GM19043 (cell line): ENCODE results near the gene INTS14.

Experiments used
- ATAC-seq: cut with Tn5 transposase; IDR thresholded peaks from one replicate; pipeline ENCODE4 v1.9.1; 2021; ENCODE audit warnings: low read depth; ENCODE audit not compliant: unreplicated experiment

INTS14 gene

DNA sequence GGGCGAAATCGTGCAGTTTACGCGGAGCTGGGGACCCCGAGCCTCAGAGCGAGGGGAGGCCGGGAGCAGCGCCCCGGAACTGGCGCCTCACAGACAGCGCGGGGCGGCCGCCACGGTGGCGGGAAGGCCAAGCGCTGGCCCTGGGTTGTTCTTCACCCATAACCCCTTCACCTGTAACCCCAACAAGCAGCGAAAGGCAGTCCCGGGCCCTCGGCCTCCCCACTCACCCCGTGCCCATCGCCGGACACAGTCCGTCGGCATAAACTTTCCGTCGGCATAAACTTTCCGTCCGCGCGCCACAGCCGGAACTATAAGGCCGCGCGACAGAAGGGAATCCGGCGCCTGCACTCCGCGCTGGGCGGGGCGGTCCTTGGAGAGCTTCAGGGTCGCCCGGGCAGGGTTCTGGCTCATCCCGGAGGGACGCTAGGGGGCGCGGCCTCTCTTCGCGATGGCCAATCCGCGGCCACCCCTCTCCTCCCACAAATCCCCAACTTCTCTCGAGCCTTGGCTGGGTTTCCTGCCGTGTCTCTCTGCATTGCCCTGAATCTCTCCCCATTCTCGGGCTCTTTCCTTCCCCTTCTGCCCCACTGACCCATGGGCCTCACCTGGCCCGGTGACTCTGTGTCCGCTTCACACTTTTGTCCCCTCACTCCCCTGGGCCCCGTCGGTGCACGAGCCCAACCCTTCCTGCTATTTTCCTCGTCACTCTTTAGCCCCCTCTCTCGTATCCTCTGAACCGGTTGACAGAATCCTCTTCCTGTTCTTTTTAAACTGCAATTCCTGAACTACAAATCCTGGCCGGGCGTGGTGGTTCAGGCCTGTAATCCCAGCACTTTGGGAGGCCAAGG lies at the start of gene INTS14:
INTS14 (minus strand) TSS at position 261 of the 848 bp plus-strand sequence. CDS start 3,751 bp downstream, outside the sequence.
- peak; percentile 90 for ATAC-seq

DNA sequence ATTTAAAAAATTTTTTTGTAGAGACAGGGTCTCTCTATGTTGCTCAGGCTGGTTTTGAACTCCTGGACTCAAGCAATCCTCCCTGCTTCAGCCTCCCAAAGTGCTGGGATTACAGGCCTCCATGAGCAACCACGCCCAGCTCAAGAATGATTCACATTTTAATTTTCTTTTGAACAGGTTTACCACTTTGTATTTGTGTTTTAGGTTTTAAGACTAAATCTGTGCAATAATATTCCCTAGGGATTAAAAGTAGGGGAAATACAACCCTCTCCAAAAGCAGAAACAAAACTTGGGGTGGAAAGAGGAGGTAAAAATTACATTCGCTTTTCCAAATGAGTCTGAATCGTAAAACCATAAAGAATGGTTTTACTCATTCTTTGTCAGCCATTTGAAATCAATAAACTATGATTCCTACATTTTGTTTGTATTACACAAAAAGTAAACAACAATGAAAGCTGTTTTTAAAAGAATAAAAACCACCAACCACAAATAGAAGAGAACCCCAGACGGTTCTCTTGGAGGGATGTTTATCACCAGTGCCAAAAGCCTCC lies 48.6 kb upstream of the INTS14 start:
- ATAC-seq: no peak

DNA sequence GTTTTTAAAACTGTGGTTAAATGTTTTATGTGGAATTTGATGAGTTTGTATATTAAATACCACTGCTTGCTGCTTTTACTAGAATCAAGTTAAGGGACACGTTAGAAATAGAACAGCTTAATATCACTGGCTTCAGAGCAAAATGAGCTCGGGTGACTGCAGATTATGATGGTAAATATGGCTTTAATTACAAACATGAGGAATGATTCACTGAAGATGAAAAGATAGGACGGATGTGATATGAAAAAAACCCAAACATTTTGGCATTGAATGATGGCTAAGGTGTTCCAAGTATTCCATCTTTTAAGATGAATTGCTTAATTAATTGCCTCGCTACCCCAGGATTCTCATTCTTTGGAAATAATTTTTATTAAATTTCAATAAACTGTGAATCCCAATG lies 44.5 kb upstream of the INTS14 start:
- no peak for ATAC-seq

DNA sequence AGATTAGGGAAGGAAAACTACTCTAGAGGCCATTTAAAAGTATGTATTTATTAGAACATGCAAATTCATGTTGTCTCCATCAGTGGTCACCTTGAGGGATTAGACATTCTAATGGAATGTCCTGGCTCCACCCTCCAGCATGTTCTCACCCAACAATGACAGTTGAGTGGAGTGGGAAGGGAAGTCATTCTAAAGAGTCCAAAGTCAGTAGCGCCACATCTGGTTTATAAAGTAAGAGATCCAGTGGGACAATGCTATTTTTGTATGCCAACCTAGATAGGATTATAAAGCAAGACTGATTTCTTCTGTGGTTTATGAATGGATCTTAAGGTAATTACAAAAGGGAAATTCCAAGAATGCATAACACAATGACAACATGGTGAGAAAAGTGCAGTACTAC lies 44.1 kb upstream of the INTS14 start:
- ATAC-seq: no peak

DNA sequence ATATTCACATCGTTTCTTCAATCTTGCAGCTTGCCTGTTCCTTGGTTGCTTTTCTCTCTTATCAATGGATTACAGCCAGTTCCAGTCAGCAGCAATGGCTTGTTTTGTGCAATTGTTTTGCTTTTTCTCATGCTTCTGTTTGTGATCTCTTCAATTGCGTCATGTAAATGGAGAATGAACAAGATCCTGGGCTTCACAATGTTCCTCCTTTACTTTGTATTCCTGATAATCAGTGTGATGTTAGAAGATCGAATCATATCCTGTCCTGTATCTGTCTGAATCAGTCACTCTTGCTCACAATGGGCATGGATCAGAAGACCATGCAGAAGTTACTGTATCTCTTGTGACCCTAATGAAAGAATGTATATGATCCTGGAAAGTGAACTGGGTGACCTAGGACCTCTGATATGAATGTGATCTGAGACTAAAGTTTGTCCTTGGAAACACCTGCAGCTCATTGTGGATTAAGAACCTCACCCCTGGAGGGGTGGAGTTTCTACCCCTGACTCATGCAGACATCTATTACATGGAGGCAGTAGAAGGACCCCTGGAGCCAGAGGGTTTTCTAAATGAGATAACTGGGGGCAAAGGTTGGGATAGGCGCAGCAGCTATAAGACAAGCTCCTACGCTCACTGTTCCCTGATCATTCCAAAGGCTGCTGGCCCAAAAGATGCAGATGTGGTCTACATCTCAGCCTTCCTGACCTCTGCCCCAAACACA lies 43.0 kb upstream of the INTS14 start:
- no peak for ATAC-seq

DNA sequence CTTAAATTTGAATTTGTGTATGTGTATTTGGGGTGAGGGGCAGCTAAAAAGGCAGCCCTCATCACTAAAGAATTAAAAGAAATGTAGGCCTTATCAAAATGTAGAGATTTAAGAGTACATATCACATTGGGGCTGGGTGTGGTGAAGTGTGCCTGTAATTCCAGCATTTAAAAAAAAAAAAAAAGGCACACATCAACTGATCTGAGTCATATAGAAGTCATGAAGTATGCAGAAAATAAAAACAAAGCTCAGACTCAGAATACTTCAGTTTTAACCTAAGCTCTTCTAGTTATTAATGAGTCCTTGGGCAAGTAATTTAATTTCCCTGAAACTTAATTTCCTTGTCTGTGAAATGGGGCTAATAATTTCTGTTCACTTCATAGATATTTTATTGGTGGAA lies 42.4 kb upstream of the INTS14 start:
- no peak for ATAC-seq

DNA sequence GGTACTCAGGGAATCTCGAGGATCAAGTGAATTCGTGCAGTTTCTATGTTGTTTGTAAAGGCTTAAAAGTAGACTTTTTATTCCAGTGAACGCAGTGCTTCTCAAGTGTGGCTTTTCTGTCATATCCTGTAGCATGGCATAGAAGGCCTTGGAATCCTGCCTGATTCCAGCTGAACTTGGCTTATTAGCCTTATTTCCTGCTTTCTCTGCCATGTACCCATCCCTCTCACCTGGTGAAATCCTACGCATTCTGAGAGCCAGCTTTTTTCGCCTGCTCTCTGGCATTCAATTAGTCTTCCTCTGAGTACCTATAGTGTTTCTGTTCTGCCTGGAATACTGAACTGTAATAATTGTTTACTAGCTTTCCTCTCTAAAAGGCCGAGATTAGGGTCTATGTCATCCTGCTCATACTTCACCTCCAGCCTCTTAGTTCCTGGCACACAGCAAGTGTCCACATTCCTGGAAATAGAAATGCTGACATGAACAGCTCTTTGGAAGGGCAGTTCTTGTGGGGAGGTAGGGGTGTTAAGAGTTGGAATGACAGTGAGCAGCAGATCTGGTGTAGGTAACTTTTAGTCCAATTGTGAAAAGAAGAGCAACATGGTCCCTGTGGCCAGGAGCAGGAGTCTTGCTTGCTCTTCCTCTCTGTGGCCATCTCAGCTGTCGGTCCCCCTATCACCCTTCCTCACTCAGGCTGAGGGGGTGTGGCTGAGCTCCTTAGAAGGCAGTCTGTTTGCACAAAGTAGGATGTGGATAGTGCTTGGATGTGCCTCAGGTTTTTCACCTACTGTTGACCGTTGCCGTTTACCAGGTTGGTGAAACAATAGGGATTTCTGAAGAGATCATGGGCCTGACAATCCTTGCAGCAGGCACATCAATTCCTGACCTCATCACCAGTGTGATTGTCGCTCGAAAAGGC lies 41.2 kb upstream of the INTS14 start:
- ATAC-seq: no peak

DNA sequence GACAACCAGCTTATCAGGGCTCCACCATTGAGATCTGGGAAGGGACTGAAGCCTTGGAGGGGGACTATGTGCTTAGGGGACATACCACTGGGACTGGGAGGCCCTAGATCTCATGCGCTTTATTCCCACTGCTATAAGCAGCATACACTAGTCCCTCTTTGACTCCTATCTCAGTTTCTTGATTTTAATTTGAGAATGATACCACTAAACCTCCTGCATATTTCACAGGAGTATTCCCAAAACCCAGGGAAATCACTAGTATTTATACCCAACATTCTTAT lies 40.1 kb upstream of the INTS14 start:
- no peak for ATAC-seq

DNA sequence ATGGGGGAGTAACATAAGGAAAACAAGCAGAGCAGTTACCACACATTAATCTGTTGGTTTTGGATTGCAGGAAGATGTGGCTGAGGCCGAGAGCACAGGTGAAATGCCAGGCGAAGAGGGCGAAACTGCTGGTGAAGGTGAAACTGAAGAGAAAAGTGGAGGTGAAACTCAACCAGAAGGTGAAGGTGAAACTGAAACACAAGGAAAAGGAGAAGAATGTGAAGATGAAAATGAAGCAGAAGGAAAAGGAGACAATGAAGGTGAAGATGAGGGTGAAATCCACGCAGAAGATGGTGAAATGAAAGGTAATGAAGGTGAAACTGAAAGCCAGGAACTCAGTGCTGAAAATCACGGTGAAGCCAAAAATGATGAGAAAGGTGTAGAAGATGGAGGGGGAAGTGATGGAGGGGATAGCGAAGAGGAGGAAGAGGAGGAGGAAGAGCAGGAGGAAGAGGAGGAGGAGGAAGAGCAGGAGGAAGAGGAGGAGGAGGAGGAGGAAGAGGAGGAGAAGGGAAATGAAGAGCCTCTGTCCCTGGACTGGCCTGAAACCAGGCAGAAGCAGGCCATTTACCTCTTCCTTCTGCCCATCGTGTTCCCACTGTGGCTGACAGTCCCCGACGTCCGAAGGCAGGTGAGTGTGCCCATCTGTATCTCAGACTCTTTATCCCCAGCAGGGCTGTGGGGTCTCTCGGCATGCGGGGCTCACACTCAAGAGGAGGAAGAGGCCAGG lies 39.5 kb upstream of the INTS14 start:
- no peak for ATAC-seq

DNA sequence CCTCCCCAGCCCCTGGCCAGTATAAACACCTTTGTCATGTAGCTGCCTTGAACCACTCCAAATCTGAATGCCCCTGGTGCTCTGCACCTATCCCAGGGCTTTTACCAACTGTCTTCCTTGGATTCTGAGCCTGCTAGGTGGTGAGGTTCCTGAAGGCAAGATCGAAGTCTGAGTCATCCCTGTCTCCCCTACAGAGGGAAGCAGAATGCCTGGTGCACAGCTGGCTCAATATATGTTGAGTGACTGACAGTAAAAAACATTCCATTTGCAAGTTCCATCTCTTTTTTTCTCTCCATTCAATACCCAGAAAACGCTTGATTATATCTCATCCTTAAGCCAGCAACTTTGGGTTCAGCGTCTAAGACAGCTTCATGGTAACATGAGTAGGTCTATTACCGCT lies 35.6 kb upstream of the INTS14 start:
- no peak for ATAC-seq

DNA sequence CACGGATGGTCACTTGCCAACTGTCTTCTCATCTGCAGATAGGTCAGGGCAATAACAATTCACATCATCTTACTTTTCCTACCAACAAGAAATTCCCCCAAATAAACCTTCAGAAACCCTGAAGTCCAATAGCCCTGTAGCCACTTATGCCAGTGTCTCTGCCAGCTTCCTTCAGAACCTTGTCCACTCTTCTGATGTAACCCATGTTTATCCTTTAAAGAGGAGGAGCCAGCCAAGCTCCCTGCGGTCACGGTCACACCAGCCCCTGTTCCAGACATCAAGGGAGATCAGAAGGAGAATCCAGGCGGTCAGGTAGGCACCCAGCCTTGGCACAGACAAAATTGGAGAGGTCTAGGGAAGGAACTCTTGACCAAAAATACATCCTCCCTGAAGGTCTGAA lies 34.5 kb upstream of the INTS14 start:
- ATAC-seq: no peak

DNA sequence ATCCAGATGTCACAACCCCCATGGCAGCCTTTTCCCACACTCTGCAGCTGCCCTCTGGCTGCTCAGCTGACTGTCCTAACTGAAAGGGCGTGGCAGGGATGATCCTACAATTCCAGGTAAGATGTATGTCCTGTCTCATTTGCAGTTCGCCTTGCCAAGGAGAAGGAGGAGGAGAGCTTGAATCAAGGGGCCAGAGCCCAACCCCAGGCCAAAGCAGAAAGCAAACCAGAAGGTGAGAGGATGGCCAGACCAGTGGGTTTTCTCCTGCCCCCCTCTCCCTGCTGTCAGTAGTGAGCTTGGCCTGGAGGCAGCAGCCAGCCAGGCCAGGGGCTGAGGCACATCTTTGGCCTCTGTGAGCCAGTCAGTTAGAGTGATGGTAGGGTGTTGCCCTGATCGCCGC lies 33.4 kb upstream of the INTS14 start:
- ATAC-seq: no peak

DNA sequence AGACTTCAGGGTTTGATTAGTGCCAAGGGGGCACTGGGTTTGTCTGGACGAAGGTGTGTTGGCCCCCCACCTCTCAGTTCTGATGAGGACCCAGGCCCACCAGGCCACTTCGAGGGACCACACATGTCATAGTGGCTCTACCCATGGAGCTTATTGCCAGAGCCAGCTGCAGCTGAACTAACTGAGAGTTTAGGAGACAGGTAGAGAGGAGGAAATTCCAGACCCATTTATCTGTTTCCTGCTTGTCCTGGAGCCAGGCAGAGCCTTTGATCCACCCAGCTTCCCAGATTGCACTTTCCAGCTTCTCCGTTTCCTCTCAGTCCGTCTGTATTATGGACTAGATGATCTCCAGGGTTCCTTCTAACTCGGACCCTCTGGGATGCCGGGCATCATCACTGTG lies 31.7 kb upstream of the INTS14 start:
- no peak for ATAC-seq

DNA sequence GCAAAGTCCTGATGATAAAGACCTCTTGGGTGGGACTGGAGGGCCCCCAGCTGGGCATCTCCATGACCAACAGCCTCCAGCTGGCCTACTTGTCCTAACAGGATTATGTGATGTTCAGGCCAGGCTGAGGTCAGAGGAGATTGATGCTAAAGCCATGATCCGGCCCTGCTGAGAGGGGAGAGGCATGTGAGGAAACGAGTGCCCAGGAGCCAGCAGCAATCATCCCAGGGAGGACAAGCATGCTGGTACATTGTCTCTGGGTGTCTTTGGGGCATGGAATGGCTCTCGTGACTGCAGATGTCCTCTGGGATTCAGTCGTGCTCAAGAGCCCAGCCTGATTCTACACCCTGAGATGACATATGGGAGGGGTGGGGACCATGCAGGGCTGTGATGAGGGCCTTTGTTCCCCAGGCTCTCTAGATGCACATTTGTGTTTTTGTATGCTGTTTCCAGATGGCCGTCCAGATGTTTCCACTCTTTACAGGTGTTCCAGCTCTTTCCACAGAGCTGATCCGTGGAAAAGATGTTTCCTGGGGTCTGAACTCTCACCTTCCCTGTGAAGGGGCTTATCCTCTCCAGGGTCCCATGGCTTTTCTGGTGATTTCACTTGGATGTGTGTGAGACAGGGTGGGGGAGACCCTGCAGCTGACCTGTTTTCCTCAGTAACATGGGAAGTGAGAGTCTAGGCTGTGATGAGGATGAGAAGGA lies 31.0 kb upstream of the INTS14 start:
- no peak for ATAC-seq

DNA sequence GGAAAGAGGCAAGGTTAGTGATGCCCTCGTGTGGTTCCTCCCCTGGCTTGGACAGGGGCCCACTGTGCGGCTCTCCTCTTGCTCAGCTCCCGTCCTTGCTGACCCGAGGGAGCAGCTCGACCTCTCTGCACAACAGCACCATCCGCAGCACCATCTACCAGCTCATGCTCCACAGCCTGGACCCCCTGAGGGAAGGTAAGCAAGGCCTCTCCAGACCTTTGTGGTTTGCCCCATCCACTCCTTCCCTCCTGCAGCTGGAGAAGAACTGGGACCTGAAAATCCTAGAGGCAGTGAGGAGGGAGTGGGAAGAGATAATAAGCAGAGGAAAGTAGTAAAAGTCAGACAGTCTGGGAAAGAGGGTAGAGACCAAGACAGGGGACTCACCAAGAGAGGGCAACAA lies 28.6 kb upstream of the INTS14 start:
- ATAC-seq: no peak

DNA sequence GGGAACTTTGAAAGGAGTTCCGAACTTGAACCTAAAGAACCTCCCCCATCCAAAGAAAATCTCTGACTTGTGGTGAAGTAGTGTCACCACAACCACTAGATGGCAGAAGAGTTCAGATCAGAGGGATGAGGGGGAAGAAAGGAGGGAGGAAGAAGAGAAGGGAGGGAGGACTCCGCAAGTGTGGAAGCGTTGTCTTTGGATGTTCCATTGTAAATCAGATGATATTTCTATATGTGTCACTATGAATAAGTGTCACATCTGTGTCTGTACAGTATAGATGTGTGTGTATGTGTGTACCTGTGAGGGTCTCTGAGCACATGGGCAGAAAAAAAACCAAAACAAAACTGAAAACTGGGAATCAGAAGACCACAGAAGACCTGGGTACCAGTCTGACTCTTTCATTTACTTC lies 27.8 kb upstream of the INTS14 start:
- no peak for ATAC-seq

DNA sequence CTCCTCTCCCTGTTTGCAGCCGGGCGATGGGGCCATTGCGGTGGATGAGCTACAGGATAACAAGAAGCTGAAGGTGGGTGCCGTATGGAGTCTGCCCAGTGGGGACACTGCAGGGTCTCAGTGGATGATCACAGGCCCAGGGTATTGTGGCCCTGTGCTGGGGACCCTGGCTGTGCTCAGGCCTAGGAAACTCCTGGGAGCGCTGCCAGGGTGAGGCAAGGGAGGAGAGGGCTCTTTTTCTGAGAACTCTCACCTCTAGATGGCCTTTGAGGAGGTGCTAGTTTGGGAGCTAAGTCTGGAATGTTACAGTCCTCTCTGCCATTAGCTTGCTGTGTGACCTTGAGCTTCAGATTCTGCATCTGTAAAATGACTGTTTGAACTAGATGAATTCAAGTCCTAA lies 27.2 kb upstream of the INTS14 start:
- ATAC-seq: no peak

DNA sequence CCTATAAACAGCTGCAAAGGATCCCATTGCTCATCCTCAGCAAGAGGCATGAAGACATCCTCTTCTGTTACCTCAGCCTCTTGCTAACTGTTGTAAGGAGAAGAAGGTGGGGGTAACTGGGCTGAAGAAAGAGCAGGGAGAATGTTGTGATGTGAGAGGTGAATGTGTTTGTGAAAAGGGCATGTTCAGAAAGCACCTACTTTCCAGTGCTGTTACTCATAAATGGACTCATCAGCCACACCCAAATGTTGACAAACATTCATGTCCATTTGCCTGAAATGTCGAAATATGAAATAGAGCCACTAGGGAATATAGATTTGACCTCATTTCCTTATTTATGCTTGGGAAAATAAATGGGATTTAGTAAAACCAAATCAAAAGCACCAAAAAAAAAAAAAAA lies 23.4 kb upstream of the INTS14 start:
- ATAC-seq: no peak

DNA sequence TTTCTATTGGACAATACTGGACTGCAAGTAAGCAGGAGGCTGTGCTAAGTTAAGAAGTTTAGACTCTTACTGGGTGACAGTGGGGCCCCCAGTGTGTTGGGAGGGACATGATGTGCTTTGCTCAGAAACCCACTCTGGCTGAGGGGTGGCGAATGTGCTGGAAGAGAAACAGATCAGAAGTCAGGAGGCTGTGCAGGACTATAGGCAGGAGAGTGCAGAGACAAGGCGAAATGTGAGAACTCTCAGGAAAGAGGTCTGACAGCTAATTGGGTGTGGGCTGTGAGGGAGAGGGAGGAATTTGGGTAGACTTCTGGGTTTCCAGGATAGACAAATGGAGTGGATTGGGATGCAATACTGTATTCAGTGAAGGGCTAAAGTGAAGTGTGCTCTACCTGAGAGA lies 22.8 kb upstream of the INTS14 start:
- ATAC-seq: no peak
